Body of pancreas (tissue), 4 donors: Measurements from ENCODE around the gene CADM3. TPM values are rescaled to one million over a fixed set of nuclear protein-coding genes. Genes with fewer than 3 reads are reported as not detected.

Experiments used
- ATAC-seq: fragments of 150-250 bp; one replicate; pipeline ENCODE4 v1.9.1; 2016
- DNase-seq, 4 donors: peaks; one replicate each; pipeline ENCODE4 v3.0.0-alpha.2; 2019
- H3K27ac ChIP-seq, 4 donors: fragments of 200-600 bp; sonication (generic); 1 replicate in 3 of 4; 2 replicates in 1 of 4; pipeline versions ENCODE4 v1.5.1 to v1.6.1; 2016 to 2019; ENCODE audit warnings: mild to moderate bottlenecking in 1 of 4, mixed read lengths in 1 of 4, moderate library complexity in 1 of 4
- H3K27me3 ChIP-seq, 2 donors: fragments of 200-600 bp; sonication (generic); one replicate each; pipeline ENCODE4 v1.6.0; 2016; ENCODE audit warnings: mild to moderate bottlenecking in 1 of 2
- H3K36me3 ChIP-seq, 2 donors: fragments of 200-600 bp; sonication (generic); replicated peaks in 1 of 2; 2 replicates each; pipeline ENCODE4 v1.5.1; 2016; ENCODE audit warnings: low read depth in 2 of 2; ENCODE audit not compliant: insufficient read depth in 1 of 2
- H3K4me1 ChIP-seq: fragments of 200-600 bp; sonication (generic); one replicate; pipeline ENCODE4 v1.6.0; 2016
- H3K4me3 ChIP-seq, 2 donors: fragments of 200-600 bp; sonication (generic); 1 replicate in 1 of 2; 2 replicates in 1 of 2; pipeline ENCODE4 v1.5.1; 2016 to 2019
- H3K9me3 ChIP-seq, 3 donors: fragments of 200-600 bp; sonication (generic); 1 replicate in 2 of 3; 2 replicates in 1 of 3; pipeline ENCODE4 v1.5.1; 2016
- POLR2A ChIP-seq, 3 donors: fragments of 450-650 bp; IDR thresholded peaks; one replicate each; pipeline ENCODE4 v1.6.1; 2016; ENCODE audit warnings: antibody characterized with exemption in 3 of 3, mild to moderate bottlenecking in 2 of 3
- WGBS, 2 donors: methylation state at CpG; one replicate each; pipeline ENCODE4 v1.1.5; 2017; 5-methylcytosine and 5-hydroxymethylcytosine counted together
- intact Hi-C: fragments of 100-400 bp; cut with DNase I; formaldehyde crosslinking; loops from one replicate; pipeline ENCODE4 v1.15.1; 2023
- total RNA-seq, 2 donors: library from RNA; depleted of rRNA; stranded (reverse); fragments of >200 nt; gene quantifications; one replicate each; pipeline ENCODE4 v1.1.0, GENCODE V29; 2016
- TF ChIP-seq, protein P1 (sequence below), 7 experiments: fragments of 450-650 bp in 4 of 7; fragments of 200-600 bp in 3 of 7; sonication (generic) in 3 of 7; IDR thresholded peaks; one replicate each; pipeline ENCODE4 v1.5.1; 2016 to 2019; ENCODE audit warnings: antibody characterized with exemption in 7 of 7

The CADM3 gene
- total RNA-seq, 2 donors from 2014 or later: 0.26 to 1.6 TPM

DNA sequence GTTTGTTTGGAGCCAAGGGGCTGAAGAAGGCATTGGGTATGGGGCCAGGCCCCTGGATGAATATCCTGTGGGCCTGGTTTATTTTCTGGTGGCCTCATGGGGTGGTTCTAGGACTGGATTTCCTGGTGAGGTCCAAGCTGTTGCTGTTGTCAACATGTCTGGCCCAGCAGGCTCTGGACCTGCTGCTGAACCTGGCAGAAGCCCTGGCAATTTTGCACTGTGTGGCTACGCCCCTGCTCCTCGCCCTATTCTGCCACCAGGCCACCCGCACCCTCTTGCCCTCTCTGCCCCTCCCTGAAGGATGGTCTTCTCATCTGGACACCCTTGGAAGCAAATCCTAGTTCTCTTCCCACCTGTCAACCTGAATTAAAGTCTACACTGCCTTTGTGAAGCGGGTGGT lies 34.7 kb downstream of the CADM3 start:
- Histone ChIP-seq H3K27me3 (peaks cover 0 to 9% of the 10 kb centered on the region in 2 donors), H3K4me3 (no peak overlapping the region), H3K36me3 (no peaks in the 10 kb centered on the region), H3K9me3 (no peaks in the 10 kb centered on the region), H3K27ac (no peak overlapping the region), H3K4me1 (no peaks in the 10 kb centered on the region)
- TF ChIP-seq POLR2A (IDR thresholded peaks at IDR 0.05): no peak
- TF ChIP-seq, protein P1, sequence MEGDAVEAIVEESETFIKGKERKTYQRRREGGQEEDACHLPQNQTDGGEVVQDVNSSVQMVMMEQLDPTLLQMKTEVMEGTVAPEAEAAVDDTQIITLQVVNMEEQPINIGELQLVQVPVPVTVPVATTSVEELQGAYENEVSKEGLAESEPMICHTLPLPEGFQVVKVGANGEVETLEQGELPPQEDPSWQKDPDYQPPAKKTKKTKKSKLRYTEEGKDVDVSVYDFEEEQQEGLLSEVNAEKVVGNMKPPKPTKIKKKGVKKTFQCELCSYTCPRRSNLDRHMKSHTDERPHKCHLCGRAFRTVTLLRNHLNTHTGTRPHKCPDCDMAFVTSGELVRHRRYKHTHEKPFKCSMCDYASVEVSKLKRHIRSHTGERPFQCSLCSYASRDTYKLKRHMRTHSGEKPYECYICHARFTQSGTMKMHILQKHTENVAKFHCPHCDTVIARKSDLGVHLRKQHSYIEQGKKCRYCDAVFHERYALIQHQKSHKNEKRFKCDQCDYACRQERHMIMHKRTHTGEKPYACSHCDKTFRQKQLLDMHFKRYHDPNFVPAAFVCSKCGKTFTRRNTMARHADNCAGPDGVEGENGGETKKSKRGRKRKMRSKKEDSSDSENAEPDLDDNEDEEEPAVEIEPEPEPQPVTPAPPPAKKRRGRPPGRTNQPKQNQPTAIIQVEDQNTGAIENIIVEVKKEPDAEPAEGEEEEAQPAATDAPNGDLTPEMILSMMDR (IDR thresholded peaks at IDR 0.05): no peak
- WGBS, 2 donors: 72 to 81% methylated on average over 3 to 4 of the region's 4 CpGs
- intact Hi-C loops: no loop called here
- no peak for ATAC-seq
- no peak for DNase-seq

- no peak for DNase-seq
- H3K4me3 ChIP-seq: no peak overlapping the region
- ATAC-seq: no peak
- peaks cover 0 to 12% of the 10 kb centered on the region in 2 donors for H3K27me3 ChIP-seq
- intact Hi-C loops: no loop called here
- H3K9me3 ChIP-seq: no peaks in the 10 kb centered on the region
- H3K4me1 ChIP-seq: no peaks in the 10 kb centered on the region
- H3K36me3 ChIP-seq: no peaks in the 10 kb centered on the region
- 58 to 64% methylated on average over 5 of the region's 5 CpGs for WGBS, 2 donors
- TF ChIP-seq, protein P1 (IDR thresholded peaks at IDR 0.05): no peak
- no peak for TF ChIP-seq POLR2A (IDR thresholded peaks at IDR 0.05)
- H3K27ac ChIP-seq: no peak overlapping the region
Measured at GRCh38 chr1:159207080-159207479, 35.7 kb downstream of the CADM3 start.

DNA sequence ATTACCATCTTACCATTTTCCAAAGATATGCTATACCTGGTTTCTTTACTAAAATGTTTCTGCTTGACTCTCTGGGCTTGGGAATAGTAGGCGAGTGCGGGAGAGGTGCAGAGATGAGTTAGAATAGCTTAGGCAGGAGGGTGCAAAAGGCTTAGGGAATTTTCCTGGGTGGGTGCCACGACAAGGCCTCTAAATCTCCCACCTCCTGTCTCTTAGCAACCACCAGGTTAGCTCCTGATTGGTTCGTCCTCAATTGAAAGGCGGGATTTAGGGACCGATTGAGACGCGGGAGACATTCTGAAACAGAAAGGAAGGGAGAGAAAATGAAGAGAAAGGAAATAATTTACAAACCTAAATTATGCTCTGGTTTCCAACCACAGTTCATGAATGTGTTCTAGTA lies 36.4 kb downstream of the CADM3 start:
- no peak for DNase-seq
- WGBS, 2 donors: 16 to 23% methylated on average over 8 of the region's 8 CpGs
- peaks cover 0 to 12% of the 10 kb centered on the region in 2 donors for H3K27me3 ChIP-seq
- no peak for ATAC-seq
- TF ChIP-seq POLR2A (IDR thresholded peaks at IDR 0.05): no peak
- TF ChIP-seq, protein P1 (IDR thresholded peaks at IDR 0.05): no peak
- no peaks in the 10 kb centered on the region for H3K4me1 ChIP-seq
- H3K27ac ChIP-seq: no peak overlapping the region
- intact Hi-C loops: no loop called here
- H3K36me3 ChIP-seq: no peaks in the 10 kb centered on the region
- no peaks in the 10 kb centered on the region for H3K9me3 ChIP-seq
- no peak overlapping the region for H3K4me3 ChIP-seq

DNA sequence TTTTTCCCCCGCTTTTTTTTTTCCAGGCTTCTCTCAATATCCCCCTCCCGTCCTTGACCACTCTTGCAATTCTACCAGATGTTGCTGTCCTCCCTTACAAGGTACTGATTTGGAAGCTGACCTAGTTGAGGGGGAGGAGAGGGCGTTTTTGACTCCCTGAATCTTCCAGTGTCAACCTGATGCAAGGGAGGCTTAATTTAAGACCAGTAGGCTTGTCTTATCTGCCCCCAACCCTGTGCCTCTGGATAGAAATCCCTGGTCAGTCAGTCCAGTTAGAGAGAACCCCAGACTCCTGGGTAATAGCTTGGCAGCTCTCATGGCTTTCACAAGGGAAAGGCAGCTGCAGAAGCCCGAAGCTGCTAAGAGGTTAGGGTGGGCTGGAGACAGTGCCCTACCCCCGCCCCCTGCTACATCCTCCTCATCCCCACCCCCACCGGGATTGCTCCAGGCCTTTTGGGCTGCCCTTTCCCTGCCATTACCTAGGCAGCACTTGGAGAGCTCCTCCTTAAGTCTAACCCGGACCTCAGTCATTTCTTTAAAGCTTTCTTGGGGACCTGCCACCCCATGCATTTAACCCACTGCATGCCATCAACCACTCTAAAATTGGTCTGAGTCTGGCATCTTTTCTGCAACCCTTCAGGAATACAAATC lies 36.9 kb downstream of the CADM3 start:
- ATAC-seq (no peak), DNase-seq (no peak)
- Histone ChIP-seq H3K4me1 (no peaks in the 10 kb centered on the region), H3K27me3 (peaks cover 0 to 12% of the 10 kb centered on the region in 2 donors), H3K4me3 (no peak overlapping the region), H3K9me3 (no peaks in the 10 kb centered on the region), H3K27ac (no peak overlapping the region), H3K36me3 (no peaks in the 10 kb centered on the region)
- intact Hi-C loops: no loop called here
- 1 to 7% methylated on average over 7 of the region's 7 CpGs for whole genome bisulfite sequencing, 2 donors
- TF ChIP-seq, protein P1 (IDR thresholded peaks at IDR 0.05): no peak
- no peak for TF ChIP-seq POLR2A (IDR thresholded peaks at IDR 0.05)

DNA sequence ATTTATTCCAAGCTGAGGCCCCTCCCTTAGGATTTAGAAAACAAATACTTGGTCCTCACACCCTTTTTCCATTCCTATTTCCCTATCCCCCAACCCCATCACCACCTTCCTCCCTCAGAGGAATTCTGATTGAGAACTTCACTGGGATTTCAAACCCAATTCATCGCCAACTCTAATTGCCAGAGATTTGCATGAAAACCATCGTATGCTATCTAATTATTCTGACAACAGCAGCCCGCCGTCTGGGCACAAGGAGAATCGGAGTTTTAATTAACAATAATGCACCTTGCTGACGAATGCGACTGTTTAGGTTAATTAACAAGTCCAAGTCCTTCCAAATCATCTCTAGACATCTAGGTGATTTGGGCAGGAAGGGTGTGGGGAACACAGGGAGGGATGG lies 37.6 kb downstream of the CADM3 start:
- Histone ChIP-seq H3K27ac (no peak overlapping the region), H3K27me3 (peaks cover 0 to 12% of the 10 kb centered on the region in 2 donors), H3K9me3 (no peaks in the 10 kb centered on the region), H3K4me1 (no peaks in the 10 kb centered on the region), H3K36me3 (no peaks in the 10 kb centered on the region), H3K4me3 (no peak overlapping the region)
- no peak for ATAC-seq
- 61 to 68% methylated on average over 7 of the region's 7 CpGs for WGBS, 2 donors
- intact Hi-C loops: no loop called here
- DNase-seq: no peak
- TF ChIP-seq, protein P1 (IDR thresholded peaks at IDR 0.05): no peak
- TF ChIP-seq POLR2A (IDR thresholded peaks at IDR 0.05): no peak
